ENCODE measurements around the gene RIOK3.
A peak's percentile ranks its signal among the peaks of the same experiment; 100 is the strongest.
"Not testable (repeated sequence)": the region's sequence is repeated elsewhere in the genome, so short reads cannot be mapped to it uniquely, and the experiment has no call there.

The RIOK3 gene

GRCh38 chr18:23451011-23451410, 2.1 kb upstream of the RIOK3 start:
- no peak for DNase-seq (ENCODE audit: low spot score)

- peak; percentile 7 for DNase-seq (ENCODE audit: low spot score)
Observed at GRCh38 chr18:23451491-23451890, 1.6 kb upstream of the RIOK3 start.

DNA sequence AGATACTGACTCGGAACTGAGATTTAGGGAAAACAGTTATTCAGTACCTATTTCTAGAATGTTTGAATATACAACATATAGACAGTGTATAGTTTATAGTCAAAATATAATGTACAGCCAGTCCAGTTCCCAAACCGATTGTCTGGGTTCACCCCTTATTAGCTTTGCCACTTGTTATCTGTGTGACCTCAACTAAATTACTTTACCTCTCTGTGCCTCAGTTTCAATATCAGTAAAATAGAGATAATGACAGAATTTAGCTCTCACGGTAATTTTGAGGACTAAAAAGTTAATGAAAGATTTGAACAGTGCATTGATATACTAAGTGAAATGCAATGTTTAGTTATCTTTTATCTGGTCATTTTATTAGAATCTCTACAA, 750 bp upstream of the RIOK3 start:
- DNase-seq (ENCODE audit: low spot score), result no peak

DNA sequence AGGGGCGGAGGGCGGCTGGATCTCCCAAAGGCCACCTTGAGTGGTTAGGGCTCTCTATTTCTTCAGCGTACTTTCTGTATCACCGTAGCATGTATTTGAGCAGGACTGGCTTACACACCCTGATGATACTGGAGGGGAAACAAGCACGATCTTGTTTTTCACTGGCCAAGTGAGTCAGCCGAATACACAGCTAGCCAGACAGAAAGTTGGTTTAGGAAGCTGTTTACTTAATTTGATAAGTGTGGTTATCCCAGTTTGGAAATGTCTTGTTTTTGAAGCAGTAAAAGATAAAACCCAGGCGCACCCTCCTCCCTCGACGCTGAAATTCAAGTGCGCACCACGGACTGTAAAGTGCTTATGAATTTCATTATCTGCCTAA, 582 bp downstream of the RIOK3 start:
- DNase-seq (ENCODE audit: low spot score), result peak; percentile 38

- DNase-seq (ENCODE audit: low spot score), result no peak
Observed at GRCh38 chr18:23456835-23457234, 3.7 kb downstream of the RIOK3 start.

- no peak for DNase-seq (ENCODE audit: low spot score)
Observed at GRCh38 chr18:23458830-23459529, 5.9 kb downstream of the RIOK3 start.

GRCh38 chr18:23459530-23459921, 6.4 kb downstream of the RIOK3 start:
- no peak for DNase-seq (ENCODE audit: low spot score)

- DNase-seq (ENCODE audit: low spot score), result no peak
Observed at GRCh38 chr18:23460285-23461273, 7.5 kb downstream of the RIOK3 start.

DNA sequence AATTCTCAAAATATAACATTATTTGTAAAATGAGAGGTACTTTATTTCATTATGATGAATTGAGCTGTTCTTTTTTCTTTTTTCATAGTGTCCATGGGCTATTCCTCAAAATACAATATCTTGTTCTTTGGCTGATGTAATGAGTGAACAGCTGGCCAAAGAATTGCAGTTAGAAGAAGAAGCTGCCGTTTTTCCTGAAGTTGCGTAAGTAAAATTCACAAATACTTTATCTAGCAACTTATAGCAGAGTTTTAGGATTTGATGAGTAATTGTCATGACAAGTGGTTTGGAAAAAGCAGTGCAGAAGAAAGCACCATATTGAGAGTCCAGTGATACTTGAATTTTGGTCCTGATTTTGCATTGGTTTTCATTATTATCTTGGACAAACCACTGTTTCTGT, 9.8 kb downstream of the RIOK3 start:
- no peak for DNase-seq (ENCODE audit: low spot score)

GRCh38 chr18:23468753-23469459, 15.8 kb downstream of the RIOK3 start:
- no peak for DNase-seq (ENCODE audit: low spot score)

GRCh38 chr18:23470620-23471387, 17.7 kb downstream of the RIOK3 start:
- DNase-seq (ENCODE audit: low spot score), result no peak

DNA sequence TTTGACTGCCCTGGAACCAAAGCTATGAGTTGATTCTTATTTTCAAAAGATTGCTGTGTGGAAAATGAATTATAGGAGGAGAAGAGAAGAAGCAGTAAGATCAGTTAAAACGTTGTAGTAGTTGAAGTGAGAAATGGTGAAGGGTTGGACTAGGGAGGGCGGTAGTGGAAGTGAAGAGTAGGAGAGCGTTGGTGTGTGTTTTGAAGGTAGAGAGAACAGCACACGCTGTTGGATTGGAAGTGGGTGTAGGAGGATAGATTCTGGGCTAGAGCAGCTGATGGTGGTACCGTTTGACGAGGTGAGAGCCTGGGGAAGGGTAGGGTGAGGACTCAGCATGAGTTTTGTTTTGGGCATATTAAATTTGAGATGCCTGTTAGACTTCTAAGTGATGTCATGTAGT, 18.4 kb downstream of the RIOK3 start:
- DNase-seq (ENCODE audit: low spot score), result no peak

- DNase-seq (ENCODE audit: low spot score), result peak; percentile 39
Observed at GRCh38 chr18:23479829-23480505, 26.9 kb downstream of the RIOK3 start.

DNA sequence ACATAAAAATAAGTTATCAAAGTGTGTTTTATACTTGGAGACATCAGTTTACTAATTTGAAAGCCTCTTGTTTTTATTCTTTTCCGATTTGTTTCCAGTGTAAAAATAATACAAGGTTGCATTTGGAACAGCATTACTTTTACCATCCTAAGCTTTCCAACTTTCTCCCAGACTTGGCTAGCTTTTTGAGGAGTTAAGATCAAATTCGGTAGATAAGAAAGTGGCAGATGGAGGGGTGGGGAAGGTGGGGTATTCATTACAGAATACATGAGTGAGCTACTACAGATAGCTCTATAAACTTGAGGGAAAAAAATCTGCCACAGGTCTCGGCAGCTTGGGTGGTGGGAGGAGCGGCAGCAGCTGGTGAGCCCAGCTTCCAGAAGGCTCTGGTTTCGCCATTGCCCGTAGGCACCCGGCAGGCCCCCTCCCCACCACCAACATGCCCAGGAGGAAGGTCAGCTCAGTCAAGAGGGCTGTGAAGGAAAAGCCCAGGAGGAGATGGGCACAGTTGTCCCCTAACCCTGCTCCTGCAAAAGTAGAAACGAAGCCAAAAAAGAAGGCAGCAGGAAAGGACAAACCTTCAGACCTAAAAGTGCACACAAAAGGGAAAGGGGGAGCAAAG, 31.6 kb downstream of the RIOK3 start:
- no peak for DNase-seq (ENCODE audit: low spot score)

- DNase-seq (ENCODE audit: low spot score), result no peak
Observed at GRCh38 chr18:23485386-23485785, 32.3 kb downstream of the RIOK3 start.

DNA sequence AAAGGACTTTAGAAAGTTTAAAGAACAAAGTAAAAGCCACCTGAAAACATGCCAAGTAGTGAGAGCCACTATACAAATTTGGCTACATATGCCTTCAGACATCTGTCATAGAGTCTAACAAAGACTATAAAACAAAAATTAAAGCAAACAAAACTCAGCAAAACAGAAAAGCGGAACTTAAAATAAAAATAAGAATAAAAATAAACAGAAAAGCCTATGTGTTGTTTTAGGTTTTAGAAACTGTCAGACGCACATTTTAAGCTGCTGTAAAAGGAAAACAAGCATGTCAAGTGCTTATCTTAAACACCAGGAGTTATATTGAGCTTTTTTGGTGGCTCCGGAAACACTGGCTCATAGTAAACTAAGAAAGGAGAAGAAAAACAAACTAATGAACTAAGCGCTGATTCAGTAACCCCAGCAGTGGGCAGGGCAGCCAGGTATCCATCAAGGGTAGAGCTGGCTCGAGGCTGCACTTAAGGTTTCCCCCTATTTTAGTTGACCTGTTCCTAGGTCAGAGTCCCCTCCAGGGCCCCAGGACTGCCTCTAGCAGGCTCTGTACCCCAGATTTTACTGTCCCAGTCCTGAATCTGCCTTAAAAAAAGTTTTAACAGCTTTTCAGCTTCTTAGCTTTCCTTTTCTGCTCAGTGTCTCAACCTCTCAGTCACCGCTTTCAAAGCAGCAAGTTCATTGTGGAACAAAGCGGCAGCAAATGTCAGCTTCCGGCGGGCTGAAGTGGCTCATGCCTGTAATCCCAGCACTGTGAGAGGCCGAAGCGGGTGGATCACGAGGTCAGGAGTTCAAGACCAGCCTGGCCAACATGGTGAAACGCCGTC, 34.9 kb downstream of the RIOK3 start:
- DNase-seq (ENCODE audit: low spot score), result peak; percentile 50

- not testable (repeated sequence) for DNase-seq (ENCODE audit: low spot score)
Observed at GRCh38 chr18:23489586-23489985, 36.5 kb downstream of the RIOK3 start.

DNA sequence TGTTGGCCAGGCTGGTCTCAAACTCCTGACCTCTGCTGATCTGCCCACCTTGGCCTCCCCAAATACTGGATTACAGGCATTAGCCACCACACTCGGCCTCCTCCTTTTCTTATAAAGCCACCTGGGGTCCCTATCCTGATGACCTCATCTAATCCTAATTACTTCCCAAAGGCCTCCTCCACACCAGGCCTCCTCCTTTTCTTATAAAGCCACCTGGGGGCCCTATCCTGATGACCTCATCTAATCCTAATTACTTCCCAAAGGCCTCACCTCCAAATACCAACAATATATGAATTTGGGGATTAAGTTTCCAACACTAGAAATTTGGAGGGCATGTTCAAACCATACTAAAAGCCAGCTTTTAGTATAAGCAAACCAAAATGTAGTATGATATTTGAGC, 40.6 kb downstream of the RIOK3 start:
- DNase-seq (ENCODE audit: low spot score), result no peak

DNA sequence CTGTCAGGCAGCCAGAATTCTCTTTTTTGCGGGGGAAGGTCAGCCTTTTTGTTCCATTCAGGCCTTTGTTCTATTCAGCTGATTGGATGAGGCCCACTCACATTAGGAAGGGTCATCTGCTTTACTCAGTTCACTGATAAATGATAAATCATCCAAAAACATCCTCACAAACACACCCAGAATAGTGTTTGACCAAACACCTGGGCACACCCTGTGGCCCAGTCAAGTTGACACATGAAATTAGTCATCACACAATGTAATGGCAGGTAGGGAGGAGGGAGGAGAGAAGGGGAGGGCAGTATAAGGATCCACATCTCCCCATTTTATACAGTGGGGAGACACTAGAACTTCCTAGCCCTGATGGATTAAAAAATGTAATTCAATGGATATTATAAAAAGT, 41.9 kb downstream of the RIOK3 start:
- DNase-seq (ENCODE audit: low spot score), result no peak

Measured in NAMALWA (cell line).